Endothelial cell of umbilical vein (primary cell): Measurements from ENCODE around the gene TMEM130.

Experiments used
- CTCF ChIP-seq, 2 donors: IDR thresholded peaks; 1 replicate in 1 of 2; 2 replicates in 1 of 2; pipeline ENCODE4 v1.5.1; 2011; ENCODE audit warnings: low read length in 2 of 2, mild to moderate bottlenecking in 2 of 2, moderate library complexity in 2 of 2, control low read depth in 1 of 2, inconsistent platforms in 1 of 2, low read depth in 1 of 2; ENCODE audit not compliant: insufficient read depth in 1 of 2; ENCODE audit errors: extremely low read depth in 1 of 2
- EZH2 ChIP-seq: IDR thresholded peaks from 2 replicates; pipeline ENCODE4 v1.6.1; 2012; ENCODE audit warnings: borderline replicate concordance, low read depth, mild to moderate bottlenecking, moderate library complexity, low read length, inconsistent platforms; ENCODE audit not compliant: severe bottlenecking
- JUN ChIP-seq: IDR thresholded peaks from 2 replicates; pipeline ENCODE4 v1.6.1; 2011; ENCODE audit warnings: borderline replicate concordance, low read depth; ENCODE audit not compliant: insufficient read length, insufficient read depth
- POLR2A ChIP-seq: IDR thresholded peaks from 2 replicates; pipeline ENCODE4 v1.6.1; 2012; ENCODE audit warnings: low read depth, mild to moderate bottlenecking, control low read depth, low read length

- no peak for TF ChIP-seq JUN
- no peak for TF ChIP-seq POLR2A
- TF ChIP-seq EZH2 = no peak
- no peak for TF ChIP-seq CTCF (IDR thresholded peaks at IDR 0.05; ENCODE audit: extremely low read depth in 1 of 2, insufficient read depth in 1 of 2, low read depth in 1 of 2, low read length in 2 of 2)
Measured at GRCh38 chr7:98874942-98875341, 5.1 kb upstream of the TMEM130 start.
